ENCODE measurements around the gene FCAMR.
A peak's percentile ranks its signal among the peaks of the same experiment; 100 is the strongest.

Gene FCAMR

GRCh38 chr1:206987873-206988272, 17.6 kb upstream of the FCAMR start:
- no peak for DNase-seq

DNA sequence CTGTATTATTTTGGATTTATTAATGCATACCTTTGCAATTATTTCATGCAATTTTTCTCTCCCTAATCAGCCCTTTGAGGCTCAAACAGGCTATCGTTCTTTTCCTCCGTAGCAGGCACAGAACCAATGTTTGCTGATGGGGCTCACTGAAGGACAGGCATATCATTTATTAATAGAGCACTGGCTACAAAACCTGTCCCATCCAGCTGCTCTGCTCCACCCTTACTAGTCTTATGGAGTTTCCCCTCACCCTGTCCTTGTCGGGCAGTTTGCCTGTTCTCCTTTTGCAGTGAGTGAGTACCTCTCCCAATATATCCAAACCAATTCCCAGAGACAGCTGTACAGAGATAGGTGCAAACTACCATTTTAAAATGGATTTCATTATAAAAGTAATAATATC, 16.6 kb upstream of the FCAMR start:
- no peak for DNase-seq

DNA sequence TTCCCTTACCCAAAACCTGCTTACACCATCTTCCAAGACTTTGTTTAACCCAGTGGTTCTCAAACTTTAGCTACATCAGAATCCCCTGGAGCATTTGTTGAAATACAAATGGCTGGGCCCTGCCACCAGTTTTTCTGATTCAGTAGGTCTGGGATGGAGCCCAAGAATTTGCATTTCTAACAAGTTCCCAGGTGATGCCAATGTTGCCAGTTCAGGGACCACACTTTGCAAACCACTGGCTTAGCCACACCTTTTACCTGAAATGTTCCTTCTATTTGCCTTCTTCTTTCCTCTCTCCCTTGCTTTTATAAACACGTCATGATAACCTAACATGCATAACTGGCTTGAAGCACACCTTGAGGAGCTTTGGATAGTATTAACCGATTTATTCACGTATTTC, 16.1 kb upstream of the FCAMR start:
- no peak for DNase-seq

DNA sequence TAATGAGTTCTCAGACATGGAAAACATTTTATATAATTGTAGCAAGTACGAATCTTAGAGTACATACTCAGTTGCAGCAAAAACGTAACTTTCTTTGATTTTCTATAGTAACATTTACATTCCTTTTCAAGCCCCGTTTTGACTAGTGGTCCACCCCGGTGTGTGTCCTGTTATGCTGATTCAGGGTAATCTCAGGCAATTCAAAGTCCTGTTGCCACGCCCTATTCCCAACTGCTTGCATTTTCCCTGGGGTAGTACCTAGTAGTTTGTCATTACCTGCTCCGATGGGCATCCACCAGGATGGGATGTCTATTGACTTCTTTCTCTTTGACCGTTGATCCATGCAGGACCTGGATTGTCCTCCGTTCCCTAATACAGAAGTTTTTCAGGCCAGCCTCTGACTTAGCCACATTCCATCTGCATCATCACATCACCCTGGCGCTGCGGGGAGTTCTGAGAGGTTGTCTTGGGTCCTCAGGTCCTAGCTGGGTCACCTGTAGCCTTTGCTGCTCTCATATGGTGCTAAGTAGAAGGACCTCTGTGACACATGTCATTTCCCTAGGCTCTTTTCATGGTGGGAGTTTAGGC, 15.0 kb upstream of the FCAMR start:
- DNase-seq: no peak

- peak; percentile 50 for DNase-seq
Observed at GRCh38 chr1:206982216-206982615, 12.0 kb upstream of the FCAMR start.

GRCh38 chr1:206979379-206980043, 9.3 kb upstream of the FCAMR start:
- no peak for DNase-seq

- no peak for DNase-seq
Observed at GRCh38 chr1:206978259-206978658, 8.0 kb upstream of the FCAMR start.

GRCh38 chr1:206975306-206975705, 5.0 kb upstream of the FCAMR start:
- peak; percentile 57 for DNase-seq

GRCh38 chr1:206974140-206974539, 3.9 kb upstream of the FCAMR start:
- DNase-seq: no peak

GRCh38 chr1:206972728-206973127, 2.5 kb upstream of the FCAMR start:
- DNase-seq: no peak

- DNase-seq: no peak
Observed at GRCh38 chr1:206971029-206971655, 882 bp upstream of the FCAMR start.

- no peak for DNase-seq
Observed at GRCh38 chr1:206969090-206969489, 1.2 kb downstream of the FCAMR start.

- DNase-seq: no peak
Observed at GRCh38 chr1:206967096-206967849, 3.0 kb downstream of the FCAMR start.

DNA sequence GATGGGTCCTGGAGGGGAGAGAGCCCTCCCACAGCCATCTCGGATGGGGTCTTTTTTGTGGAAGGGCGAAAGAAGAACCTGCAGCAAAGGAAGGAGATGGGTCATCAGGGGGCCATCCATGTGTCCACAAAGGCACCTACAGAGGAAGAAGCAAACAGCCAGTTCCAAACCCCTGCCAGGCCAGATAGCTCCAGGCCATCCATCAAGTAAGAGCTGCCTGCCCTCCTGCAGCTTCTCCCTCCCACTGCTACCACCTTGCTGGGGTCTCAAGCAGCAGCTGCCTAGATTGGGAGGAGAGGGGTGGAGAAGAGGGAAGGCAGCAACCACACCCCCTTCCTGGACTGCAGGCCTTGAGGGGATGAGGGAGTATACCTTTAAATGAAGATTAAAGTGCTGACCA, 4.5 kb downstream of the FCAMR start:
- DNase-seq: no peak

- no peak for DNase-seq
Observed at GRCh38 chr1:206963740-206964139, 6.5 kb downstream of the FCAMR start.

DNA sequence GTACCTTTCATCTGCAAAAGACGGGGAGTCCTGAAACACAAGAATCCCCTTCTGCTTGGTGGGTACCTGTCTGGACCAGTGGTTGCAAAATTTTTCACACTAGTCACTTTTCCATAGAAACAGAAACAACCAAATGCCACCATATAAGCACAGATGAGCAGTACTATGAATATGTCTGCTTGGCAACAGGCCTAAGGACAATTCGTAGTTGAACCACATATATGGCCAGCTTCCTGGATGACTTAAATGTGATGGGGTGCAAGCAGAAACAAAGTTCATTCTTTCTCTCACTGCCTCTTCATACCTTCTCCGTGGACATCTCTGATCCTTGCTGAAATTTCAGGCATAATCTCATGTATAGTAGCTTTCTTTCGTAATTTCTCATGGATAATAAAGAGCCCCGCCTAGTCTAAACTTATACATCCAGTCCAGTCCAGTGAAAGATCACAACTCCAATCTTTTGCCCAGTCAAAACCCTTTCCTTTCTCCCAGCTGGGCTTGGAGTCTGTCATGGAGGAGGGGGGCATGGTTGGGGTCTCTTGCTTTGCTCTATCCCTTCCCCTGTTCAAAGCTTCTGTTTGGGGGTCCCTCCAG, 7.0 kb downstream of the FCAMR start:
- DNase-seq: no peak

- DNase-seq: no peak
Observed at GRCh38 chr1:206962272-206962671, 8.0 kb downstream of the FCAMR start.

GRCh38 chr1:206961668-206962067, 8.6 kb downstream of the FCAMR start:
- no peak for DNase-seq

- no peak for DNase-seq
Observed at GRCh38 chr1:206960676-206961386, 9.4 kb downstream of the FCAMR start.

DNA sequence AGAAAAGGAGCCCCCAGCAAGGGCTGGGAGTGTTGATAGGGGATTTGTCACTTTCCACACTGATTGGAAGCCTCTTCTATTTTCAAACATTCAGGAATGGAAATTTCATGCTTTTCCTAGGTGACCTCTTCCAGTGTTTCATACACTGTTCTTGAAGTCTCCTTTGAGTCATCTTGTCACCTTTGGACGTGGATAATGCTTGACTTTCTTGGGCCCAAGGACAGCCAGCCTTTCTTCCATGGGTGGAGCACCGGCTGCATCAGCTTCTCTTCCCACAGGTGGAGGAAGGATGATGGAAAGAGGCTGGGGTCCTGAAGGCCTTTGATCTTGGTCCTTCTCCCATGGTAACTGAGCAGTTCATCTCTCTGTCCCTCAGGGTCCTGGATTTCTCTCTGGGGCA, 12.1 kb downstream of the FCAMR start:
- no peak for DNase-seq

GRCh38 chr1:206957639-206958038, 12.6 kb downstream of the FCAMR start:
- DNase-seq: no peak

Measured in NCI-H345 (cell line).